ENCODE measurements around the gene TMEM198. TPM values are rescaled to one million over a fixed set of nuclear protein-coding genes. Genes with fewer than 3 reads are reported as not detected.

Gene TMEM198
- total and polyA plus RNA-seq, 9 of the 15 experiments (the other 6 are each of a cell fraction or from before 2014, with no cell fraction given) = 0.03 to 3.8 (median 1.0) TPM

- TF ChIP-seq RERE (CRISPR knock-in tag; IDR thresholded peaks at IDR 0.05; ENCODE audit: borderline replicate concordance) (no peak), FOXK2 (conservative IDR thresholded peaks at IDR 0.05 in 1 of 2, IDR thresholded peaks at IDR 0.05 in 1 of 2; ENCODE audit: low read depth in 2 of 2) (no peak), TEAD1 (CRISPR knock-in tag; IDR thresholded peaks at IDR 0.05) (peak in 1 of 2 experiments; percentile 38; a peak in 1 of 4 replicates), ZNF282 (CRISPR knock-in tag; IDR thresholded peaks at IDR 0.05) (peak; percentile 82; the same call in 1 of the 2 replicates), VEZF1 (CRISPR knock-in tag; IDR thresholded peaks at IDR 0.05) (no peak), KDM2B (CRISPR knock-in tag; IDR thresholded peaks at IDR 0.05) (no peak), NCOA1 (IDR thresholded peaks at IDR 0.05; ENCODE audit: low read depth) (no peak), SNAPC5 (CRISPR knock-in tag; IDR thresholded peaks at IDR 0.05) (no peak), TAF1 (IDR thresholded peaks at IDR 0.05; ENCODE audit: control insufficient read depth, extremely low read depth, insufficient read depth, low read length, severe bottlenecking) (no peak), NRF1 (conservative IDR thresholded peaks at IDR 0.05 in 1 of 2, IDR thresholded peaks at IDR 0.05 in 1 of 2) (peak; percentile 54 to 65), NR2C2 (CRISPR knock-in tag; IDR thresholded peaks at IDR 0.05) (no peak), NR2C2 (tag; IDR thresholded peaks at IDR 0.05) (peak; percentile 57), MYC (IDR thresholded peaks at IDR 0.05; ENCODE audit: low read depth, low read length) (no peak), MYC (CRISPR knock-in tag; IDR thresholded peaks at IDR 0.05; ENCODE audit: borderline replicate concordance, low read depth) (no peak)
- TF ChIP-seq, protein P1, sequence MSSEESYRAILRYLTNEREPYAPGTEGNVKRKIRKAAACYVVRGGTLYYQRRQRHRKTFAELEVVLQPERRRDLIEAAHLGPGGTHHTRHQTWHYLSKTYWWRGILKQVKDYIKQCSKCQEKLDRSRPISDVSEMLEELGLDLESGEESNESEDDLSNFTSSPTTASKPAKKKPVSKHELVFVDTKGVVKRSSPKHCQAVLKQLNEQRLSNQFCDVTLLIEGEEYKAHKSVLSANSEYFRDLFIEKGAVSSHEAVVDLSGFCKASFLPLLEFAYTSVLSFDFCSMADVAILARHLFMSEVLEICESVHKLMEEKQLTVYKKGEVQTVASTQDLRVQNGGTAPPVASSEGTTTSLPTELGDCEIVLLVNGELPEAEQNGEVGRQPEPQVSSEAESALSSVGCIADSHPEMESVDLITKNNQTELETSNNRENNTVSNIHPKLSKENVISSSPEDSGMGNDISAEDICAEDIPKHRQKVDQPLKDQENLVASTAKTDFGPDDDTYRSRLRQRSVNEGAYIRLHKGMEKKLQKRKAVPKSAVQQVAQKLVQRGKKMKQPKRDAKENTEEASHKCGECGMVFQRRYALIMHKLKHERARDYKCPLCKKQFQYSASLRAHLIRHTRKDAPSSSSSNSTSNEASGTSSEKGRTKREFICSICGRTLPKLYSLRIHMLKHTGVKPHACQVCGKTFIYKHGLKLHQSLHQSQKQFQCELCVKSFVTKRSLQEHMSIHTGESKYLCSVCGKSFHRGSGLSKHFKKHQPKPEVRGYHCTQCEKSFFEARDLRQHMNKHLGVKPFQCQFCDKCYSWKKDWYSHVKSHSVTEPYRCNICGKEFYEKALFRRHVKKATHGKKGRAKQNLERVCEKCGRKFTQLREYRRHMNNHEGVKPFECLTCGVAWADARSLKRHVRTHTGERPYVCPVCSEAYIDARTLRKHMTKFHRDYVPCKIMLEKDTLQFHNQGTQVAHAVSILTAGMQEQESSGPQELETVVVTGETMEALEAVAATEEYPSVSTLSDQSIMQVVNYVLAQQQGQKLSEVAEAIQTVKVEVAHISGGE (CRISPR knock-in tag; IDR thresholded peaks at IDR 0.05) = 0 out of 6 replicates have a peak, but pooled peaks of 1 of the 3 experiments have one; percentile 42
Observed at GRCh38 chr2:219552382-219553167, 8.7 kb downstream of the TMEM198 start (continued).

Measured in K562 (cell line).